Fibroblast of skin of abdomen (primary cell): ENCODE results near the gene TMEM163.

Source experiments
- DNase-seq: peaks from one replicate; pipeline ENCODE4 v3.0.0-alpha.2; 2013

The TMEM163 gene

GRCh38 chr2:134453973-134454372 is 264.8 kb downstream of the TMEM163 start:
- DNase-seq, result no peak

GRCh38 chr2:134453476-134453875 is 265.3 kb downstream of the TMEM163 start:
- DNase-seq, result no peak

GRCh38 chr2:134452042-134452733 is 266.6 kb downstream of the TMEM163 start:
- no peak for DNase-seq

- DNase-seq, result no peak
Measured at GRCh38 chr2:134451347-134451630, 267.5 kb downstream of the TMEM163 start.

GRCh38 chr2:134449751-134450513 is 268.9 kb downstream of the TMEM163 start:
- no peak for DNase-seq

- DNase-seq, result no peak
Measured at GRCh38 chr2:134449157-134449556, 269.6 kb downstream of the TMEM163 start.

- DNase-seq, result no peak
Measured at GRCh38 chr2:134448650-134449049, 270.1 kb downstream of the TMEM163 start.

GRCh38 chr2:134447669-134448068 is 271.1 kb downstream of the TMEM163 start:
- DNase-seq, result no peak

- DNase-seq, result peak; percentile 57
Measured at GRCh38 chr2:134446383-134447017, 272.3 kb downstream of the TMEM163 start.

GRCh38 chr2:134445985-134446382 is 272.8 kb downstream of the TMEM163 start:
- DNase-seq, result no peak

GRCh38 chr2:134445116-134445515 is 273.7 kb downstream of the TMEM163 start:
- DNase-seq, result no peak

GRCh38 chr2:134443814-134444480 is 274.9 kb downstream of the TMEM163 start:
- no peak for DNase-seq

- no peak for DNase-seq
Measured at GRCh38 chr2:134441153-134441863, 277.5 kb downstream of the TMEM163 start.

- DNase-seq, result no peak
Measured at GRCh38 chr2:134440336-134440909, 278.4 kb downstream of the TMEM163 start.

- no peak for DNase-seq
Measured at GRCh38 chr2:134438371-134438770, 280.4 kb downstream of the TMEM163 start.

- no peak for DNase-seq
Measured at GRCh38 chr2:134436706-134437105, 282.1 kb downstream of the TMEM163 start.

- DNase-seq, result no peak
Measured at GRCh38 chr2:134435936-134436335, 282.9 kb downstream of the TMEM163 start.

GRCh38 chr2:134435505-134435904 is 283.3 kb downstream of the TMEM163 start:
- no peak for DNase-seq

- no peak for DNase-seq
Measured at GRCh38 chr2:134433979-134434378, 284.8 kb downstream of the TMEM163 start.

- DNase-seq, result no peak
Measured at GRCh38 chr2:134433469-134433868, 285.3 kb downstream of the TMEM163 start.

- no peak for DNase-seq
Measured at GRCh38 chr2:134432435-134432883, 286.3 kb downstream of the TMEM163 start.

- DNase-seq, result peak; percentile 77
Measured at GRCh38 chr2:134431838-134432434, 286.9 kb downstream of the TMEM163 start.
